Esophagus mucosa (tissue), 1 donor: Measurements from ENCODE around the gene VPS41. TPM values are rescaled to one million over a fixed set of nuclear protein-coding genes. Genes with fewer than 3 reads are reported as not detected.
A peak's percentile ranks its signal among the peaks of the same experiment; 100 is the strongest.
"Not testable (repeated sequence)": the region's sequence is repeated elsewhere in the genome, so short reads cannot be mapped to it uniquely, and the experiment has no call there.

Source experiments
- ATAC-seq: fragments of 200-7000 bp; cut with Tn5 transposase; one replicate; pipeline ENCODE4 v1.9.1; 2020
- total RNA-seq: library from RNA; stranded (reverse); gene quantifications from one replicate; pipeline ENCODE4 v1.2.4, GENCODE V29; 2023
- donor health status: DM: yes; HTN: yes; CAD: no.

VPS41 gene
- 29.5 TPM for total RNA-seq

GRCh38 chr7:38908759-38909335, at the start of gene VPS41:
Gene VPS41 (minus strand): TSS chr7:38909191. CDS start chr7:38909174, 17 bp downstream.
- peak; percentile 96 for ATAC-seq

DNA sequence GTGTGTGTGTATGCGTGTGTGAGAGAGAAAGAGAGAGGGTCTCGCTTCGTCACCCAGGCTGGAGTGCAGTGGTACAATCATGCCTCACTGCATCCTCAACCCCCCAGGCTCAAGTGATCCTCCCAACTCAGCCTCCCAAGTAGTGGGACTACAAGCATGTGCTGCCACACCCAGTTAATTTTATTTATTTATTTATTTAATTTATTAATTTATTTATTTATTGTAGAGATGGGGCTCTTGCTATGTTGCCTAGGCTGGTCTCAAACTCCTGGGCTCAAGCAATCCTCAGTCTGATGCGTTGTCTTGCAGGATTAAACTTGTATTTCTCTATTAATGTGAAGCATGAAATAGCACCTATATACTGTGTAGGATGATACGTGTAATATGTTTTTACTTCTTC, 46.9 kb upstream of the VPS41 start:
- no peak for ATAC-seq

DNA sequence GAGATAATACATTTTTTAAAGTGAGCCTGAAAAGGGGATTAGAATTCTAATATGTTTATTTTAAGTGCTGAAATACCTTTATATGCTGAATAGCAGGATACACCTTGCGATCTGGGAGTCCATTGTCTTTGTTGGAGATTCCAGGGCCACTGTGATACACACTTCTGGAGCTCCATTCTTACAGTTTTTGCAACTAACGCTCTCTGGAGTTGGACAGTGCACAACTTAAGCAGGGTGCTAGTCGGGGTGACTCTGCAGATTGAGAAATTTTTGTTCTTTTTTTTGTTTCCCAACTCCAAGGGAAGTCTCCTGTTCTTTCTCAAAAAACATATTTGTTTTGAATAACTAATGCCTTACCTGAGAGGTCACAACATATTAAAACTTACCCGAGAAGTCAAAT, 45.0 kb upstream of the VPS41 start:
- no peak for ATAC-seq

GRCh38 chr7:38953227-38953626, 44.2 kb upstream of the VPS41 start:
- no peak for ATAC-seq

DNA sequence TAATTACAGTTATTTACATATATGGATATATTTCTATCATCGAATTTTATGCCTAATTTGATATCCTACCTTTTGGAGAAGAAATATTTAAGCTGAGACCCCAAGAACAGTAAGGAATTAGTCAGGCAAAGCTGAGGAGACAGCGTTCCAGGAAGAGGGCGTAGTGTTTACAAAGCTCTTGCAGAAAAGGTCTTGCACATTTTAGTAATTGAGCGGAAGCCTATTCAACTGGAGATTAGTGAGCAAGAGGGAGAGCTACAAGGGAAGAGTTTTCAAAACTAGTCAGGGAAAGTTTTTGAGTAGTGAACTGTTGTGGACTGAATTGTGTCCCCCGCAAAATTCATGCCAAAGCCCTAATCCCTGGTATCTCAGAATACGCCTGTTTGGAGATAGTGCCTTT, 42.2 kb upstream of the VPS41 start:
- ATAC-seq: no peak

GRCh38 chr7:38950309-38950708, 41.3 kb upstream of the VPS41 start:
- ATAC-seq: no peak

- ATAC-seq: not testable (repeated sequence)
Measured at GRCh38 chr7:38947541-38947940, 38.5 kb upstream of the VPS41 start.

- no peak for ATAC-seq
Measured at GRCh38 chr7:38942431-38943051, 33.5 kb upstream of the VPS41 start.

GRCh38 chr7:38940774-38941173, 31.8 kb upstream of the VPS41 start:
- no peak for ATAC-seq

DNA sequence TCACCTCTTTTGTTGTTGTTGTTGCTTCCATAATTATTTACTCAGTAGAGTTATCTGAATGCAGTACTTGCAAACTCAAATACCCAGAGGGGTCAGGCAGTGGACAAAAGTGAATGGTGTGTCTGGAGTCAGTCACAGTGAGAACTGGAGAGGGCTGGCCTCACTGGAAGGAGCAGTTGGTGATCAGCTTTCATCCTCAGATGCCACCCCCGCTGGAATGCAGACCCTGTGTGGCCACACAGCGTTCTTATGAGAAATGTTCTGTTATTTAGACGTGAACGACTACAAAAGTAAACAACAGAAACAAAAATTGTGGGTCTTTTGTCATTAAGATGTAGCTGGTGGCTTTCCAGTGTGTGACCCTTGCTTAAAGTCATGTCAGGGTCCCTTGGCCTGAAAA, 29.6 kb upstream of the VPS41 start:
- ATAC-seq: no peak

- no peak for ATAC-seq
Measured at GRCh38 chr7:38938001-38938485, 29.1 kb upstream of the VPS41 start.

DNA sequence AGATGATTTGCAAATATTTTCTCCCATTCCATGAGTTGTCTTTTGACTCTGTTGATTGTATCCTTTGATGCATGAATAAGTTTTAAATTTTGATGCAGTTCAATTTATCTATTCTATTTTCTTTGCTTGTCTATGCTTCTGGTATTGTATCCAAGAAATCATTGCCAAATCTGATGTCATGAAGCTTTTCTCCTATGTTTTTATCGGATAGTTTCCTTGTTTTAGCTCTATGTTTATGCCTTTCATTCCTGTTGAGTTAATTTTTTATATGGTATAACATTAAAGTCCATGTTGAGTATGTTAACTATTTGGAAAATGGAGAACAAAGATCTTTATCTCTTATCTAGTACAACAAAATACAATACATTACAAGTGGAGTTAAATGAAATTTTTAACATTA, 27.6 kb upstream of the VPS41 start:
- ATAC-seq: no peak

DNA sequence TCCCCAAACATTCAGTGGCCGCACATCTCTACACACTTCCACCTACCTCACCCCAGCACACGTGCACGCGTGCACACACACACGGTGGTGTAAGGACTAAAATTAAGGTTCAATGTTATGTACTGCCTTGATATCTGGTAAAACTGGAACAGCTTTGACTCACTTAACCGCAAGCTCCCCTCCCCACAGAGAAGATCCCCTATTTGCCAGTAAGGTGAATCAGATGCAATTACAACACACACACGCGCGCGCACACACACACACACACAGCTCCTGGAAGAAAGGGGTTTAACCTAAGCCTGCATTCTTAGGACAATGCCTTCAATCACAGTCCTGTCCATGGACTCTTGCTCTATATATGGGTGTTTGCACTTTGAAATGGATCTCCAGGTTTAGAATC, 25.5 kb upstream of the VPS41 start:
- ATAC-seq: peak; percentile 33

DNA sequence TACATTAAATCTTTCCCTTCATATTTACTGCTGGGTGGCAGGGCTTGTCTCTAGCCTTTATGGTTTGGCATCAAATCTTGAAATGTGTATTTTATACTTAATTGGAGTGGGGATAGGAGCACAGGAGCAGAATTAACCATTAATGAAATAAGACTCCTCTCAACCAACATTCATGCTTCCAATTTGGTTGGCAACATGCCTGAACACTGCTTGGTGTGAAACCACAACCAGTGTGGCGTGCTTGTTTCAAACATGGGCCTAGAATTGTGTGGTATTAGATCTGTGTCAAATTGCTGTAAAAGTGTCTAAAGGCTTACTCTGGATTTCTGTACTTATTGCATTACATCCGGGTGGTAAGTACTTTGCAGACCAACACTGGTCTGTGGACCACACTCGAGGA, 25.1 kb upstream of the VPS41 start:
- ATAC-seq: no peak

DNA sequence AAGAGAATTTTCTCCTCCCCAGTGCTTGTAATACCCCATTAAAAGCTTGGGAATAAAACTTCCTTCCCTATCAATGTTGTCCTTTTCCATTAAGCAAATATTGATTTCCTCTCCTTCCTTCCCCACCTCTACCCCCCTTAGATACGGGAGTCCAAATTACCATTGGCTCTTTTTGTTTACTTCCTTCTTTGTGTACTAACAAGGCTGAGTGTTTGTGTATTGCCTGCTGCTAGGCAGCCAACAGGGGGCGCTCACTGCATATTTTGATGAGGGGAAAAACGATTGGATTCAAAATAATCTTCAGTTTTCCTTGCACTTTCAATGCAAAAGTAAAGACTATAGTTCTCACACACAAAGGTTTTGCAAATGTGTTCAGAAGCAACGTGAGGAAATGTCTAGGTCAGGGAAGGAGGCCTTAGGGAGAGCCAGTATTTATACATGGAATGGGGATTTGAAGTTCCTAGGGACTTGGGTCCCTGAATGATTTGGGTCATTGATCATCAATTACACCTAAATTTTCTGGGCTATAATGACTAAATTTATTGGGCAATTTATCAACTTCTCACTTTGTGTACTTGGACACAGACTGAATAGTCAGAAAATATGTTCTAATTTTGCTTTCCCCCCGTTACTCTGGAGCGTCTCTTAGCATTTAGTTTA, 23.6 kb upstream of the VPS41 start:
- no peak for ATAC-seq

DNA sequence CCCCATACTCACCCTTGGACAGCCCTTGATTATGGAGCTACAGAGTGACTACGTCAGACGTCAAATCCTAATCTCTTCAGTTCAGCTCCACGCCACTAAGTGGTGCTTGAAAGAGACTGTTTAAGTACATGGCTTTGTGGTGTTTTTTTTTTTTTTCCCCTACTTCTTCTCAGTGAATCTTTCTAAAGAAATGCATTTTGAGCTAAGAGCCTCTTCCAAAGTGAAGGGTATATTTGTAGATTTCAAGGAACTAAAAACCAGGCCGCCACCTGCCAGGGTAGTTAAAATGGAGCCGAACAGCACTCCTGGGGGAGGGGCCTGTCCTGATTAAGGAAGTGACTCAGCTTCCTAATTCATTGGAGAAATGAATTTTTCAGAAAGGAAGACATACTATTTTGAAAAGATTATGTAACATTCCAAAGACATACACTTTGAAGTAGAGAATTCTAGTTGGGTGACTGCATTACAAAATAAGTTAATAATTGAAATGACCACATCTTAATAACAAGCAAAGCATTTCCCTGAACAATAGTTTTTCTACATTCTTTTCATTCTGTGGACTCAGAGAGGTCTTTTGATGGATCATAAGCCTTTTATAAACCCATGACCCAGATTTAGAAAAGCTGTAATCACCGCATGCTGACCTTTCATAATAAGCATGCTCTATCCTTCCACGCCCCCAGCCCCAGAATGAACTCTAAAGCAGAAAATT, 20.6 kb upstream of the VPS41 start:
- ATAC-seq: no peak

GRCh38 chr7:38928506-38928905, 19.5 kb upstream of the VPS41 start:
- ATAC-seq: no peak

GRCh38 chr7:38927751-38928150, 18.8 kb upstream of the VPS41 start:
- no peak for ATAC-seq

GRCh38 chr7:38920731-38921130, 11.7 kb upstream of the VPS41 start:
- ATAC-seq: no peak

GRCh38 chr7:38916396-38916795, 7.4 kb upstream of the VPS41 start:
- no peak for ATAC-seq

- no peak for ATAC-seq
Measured at GRCh38 chr7:38909870-38910269, 879 bp upstream of the VPS41 start.

GRCh38 chr7:38907766-38908165, 1.2 kb downstream of the VPS41 start:
- ATAC-seq: no peak

DNA sequence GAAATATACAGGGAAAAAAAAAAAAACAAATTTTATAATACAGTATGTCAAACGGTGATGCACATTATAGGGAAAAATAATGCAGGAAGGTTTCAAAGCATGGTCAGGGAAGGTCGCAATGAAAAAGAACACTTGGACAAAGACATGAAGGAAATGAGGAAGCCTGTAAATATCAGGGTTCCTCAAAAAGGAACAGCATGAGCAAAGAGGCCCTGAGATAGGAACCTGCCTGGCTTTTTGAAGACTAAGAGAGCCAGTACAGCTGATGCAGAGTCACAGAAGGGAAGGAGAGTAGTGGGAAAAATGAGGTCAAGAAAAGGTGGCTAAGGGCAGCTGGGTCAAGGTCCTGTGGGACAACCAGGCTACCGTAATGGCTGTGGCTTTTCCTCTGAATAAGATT, 1.9 kb downstream of the VPS41 start:
- no peak for ATAC-seq
